ENCODE data around the gene RPL21.
A peak's percentile ranks its signal among the peaks of the same experiment; 100 is the strongest.

RPL21 gene

DNA sequence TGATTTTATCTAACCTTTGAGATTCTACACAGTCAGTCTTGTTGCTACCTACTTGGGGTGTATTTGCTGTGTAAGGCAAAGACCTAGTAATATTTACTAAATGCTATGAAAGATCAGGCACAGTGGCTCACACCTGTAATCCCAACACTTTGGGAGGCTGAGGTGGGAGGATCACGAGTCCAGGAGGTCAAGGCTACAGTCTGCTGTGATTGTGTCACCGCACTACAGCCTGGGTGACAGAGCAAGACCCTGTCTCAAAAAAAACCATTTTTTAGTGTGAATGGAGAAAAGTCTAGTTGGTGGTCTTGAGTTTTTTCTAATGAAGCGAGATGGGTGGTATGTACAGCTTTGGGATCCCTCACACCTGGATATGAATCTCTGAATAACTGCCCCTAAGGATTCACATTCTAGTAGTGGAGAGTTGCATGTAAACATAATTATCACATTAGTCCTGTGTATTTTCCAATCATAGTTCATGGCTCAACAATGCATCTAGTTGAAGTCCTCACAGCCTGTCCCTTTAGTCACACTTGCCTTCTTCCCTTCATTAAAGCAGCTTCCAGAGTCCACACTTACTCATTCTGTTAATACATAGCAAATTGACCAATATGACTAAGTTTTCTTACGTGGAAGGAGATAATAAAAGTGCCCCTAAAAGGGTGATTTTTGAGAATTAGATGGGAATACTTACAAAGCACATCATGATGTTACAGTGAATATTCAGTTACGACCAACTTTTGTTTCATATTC lies 7.5 kb downstream of the RPL21 start:
- no peak for DNase-seq

GRCh38 chr13:27259831-27260230 lies 8.5 kb downstream of the RPL21 start:
- no peak for DNase-seq

GRCh38 chr13:27261396-27261795 lies 10.0 kb downstream of the RPL21 start:
- DNase-seq: no peak

- DNase-seq: no peak
Measured at GRCh38 chr13:27263438-27263837, 12.1 kb downstream of the RPL21 start.

DNA sequence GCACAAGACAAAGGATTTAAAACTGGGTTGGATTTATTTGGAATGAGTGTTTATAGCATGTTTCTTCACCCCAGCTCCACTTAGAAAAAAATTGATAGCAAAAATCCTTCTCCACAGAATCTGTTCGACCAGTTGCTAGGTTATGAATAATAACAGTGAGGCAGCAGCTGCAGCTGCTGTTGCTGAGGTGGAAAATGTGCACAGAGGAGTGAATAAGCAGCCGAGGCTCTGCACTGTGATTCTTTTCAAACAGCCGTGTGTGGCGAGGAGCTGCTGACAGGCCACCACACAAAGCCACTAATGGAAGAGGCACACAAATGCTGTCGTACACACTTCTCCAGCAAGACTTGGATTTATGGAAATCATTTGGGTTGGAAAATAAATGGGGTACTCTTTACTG lies 12.8 kb downstream of the RPL21 start:
- DNase-seq: no peak

- DNase-seq: no peak
Measured at GRCh38 chr13:27264648-27265047, 13.3 kb downstream of the RPL21 start.

DNA sequence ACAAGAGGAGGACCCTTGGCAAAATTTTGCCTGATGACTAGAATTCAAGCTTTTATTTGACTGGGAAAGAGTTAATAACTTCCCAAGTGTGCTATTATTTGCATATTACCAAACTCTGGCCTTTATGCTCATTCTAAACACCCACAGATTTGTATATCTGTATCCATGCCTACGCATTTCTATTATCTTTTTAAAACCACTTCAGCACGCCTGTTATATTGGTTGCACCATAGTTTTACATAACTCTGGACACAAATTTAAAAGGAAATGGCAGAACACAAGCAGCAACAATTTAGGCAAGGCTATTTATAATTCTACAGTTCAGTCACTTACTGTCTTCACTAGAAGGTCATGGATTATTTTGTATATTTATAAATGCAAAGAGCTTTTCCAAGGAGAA lies 15.6 kb downstream of the RPL21 start:
- DNase-seq: no peak

DNA sequence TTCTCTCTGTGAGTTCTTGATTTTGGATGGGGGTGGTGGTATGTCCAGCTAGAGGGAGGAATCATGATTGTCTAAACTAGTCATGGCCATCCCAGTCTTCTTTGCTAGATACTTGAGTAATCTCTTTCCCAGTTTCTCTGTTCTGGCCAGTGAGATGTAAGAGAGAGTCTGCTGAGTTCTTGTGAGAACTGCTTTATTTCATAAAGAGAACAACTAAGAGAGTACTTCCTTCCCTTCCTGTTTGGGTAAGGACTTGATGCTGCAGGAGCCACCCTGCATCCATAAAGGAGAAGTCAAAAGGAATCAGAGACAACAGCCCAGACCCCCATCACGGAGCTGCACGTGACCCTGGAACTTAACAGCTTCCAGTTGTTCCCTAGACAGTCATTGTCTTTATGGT lies 16.2 kb downstream of the RPL21 start:
- DNase-seq: no peak

- no peak for DNase-seq
Measured at GRCh38 chr13:27269114-27269665, 17.8 kb downstream of the RPL21 start.

- peak; percentile 78 to 80 for DNase-seq
Measured at GRCh38 chr13:27270594-27271520, 19.5 kb downstream of the RPL21 start, which contains the start of gene RASL11A. Gene RASL11A, plus strand, starts transcription at chr13:27270830. Its CDS starts 115 bp downstream, at chr13:27270945.

- no peak for DNase-seq
Measured at GRCh38 chr13:27271570-27272096, 20.3 kb downstream of the RPL21 start.

- DNase-seq: no peak
Measured at GRCh38 chr13:27273658-27274425, 22.5 kb downstream of the RPL21 start.

DNA sequence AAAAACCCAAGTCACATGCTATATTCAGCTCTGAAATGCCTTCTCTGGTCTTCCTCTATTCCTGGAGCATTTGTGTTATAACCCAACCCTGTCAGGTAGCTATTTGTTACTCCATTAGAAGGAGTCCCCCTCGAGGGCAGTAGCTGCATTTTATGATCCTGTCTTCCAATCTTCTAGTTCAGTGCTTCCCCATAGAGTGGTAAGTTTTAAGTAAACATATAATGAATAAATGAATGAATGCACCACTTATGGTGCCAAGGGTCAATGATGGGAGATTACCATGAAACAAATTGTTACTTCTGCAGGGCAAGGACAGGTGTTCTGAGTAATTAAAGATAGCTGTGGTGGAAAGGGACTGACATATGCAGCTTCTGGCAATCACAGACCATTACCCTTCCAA lies 23.3 kb downstream of the RPL21 start:
- no peak for DNase-seq

DNA sequence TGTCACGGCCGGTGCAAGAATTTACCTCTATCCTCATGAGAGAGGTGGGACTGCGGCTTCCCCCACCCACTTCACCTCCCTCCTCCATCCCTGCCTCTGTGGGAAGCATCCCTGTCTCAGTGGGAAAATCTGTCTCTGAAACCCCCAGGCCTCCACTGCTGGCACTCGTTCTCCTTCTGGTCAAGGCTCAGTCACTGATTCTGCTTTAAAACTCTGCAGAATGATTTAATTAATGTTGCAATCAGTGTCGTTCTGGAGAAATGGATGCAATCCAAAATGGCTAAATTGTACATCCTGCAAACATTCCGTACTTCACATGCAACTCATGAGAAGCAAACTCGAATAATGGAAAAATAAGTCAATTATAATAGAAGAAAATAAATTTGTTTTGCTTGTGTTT lies 24.8 kb downstream of the RPL21 start:
- no peak for DNase-seq

DNA sequence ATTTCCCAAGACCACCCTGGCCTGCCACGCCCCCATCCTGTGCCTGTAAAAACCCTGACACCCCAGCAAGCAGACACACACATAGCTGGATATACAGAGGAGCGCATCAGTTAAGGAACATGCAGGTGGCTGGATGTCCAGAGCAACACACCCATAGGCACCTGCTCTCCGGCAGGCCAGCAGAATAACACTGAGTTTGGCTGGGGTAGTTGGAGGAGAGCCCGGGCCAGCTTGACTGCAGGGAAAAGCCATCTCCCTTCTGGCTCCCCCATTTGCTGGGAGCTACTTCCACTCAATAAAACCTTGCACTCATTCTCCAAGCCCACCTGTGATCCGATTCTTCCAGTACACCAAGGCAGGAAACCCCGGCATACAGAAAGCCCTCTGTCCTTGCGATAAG lies 28.1 kb downstream of the RPL21 start:
- DNase-seq: no peak

DNA sequence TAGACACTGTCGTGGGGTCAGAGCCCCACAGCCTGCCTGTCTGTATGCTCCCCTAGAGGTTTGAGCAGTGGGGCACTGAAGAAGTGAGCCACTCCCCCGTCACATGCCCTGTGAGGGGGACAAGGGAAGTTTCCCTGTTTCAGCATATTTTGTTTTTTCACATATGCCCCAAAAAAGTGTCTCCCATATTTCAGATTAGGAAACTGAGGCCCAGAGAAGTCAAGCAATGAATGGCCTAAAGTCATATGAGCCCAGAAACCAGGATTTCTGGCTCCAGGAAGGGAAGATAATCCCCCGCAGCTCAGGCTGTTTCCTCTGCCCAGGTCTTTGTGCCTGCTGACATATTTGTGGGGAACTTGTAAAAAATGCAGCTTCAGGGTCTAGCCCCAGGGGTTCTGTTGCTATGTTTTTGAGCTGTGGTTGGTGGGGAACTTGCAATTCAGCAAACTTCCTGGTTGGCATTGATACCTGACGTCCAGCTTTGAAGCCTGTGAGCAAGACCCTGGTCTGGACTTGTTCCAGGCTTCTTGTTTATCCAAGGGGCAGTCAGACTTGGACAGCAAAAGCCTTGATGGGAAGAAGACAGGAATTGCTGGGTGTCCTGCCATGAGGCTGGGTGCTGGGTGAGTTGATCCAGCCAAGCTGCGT lies 28.8 kb downstream of the RPL21 start:
- DNase-seq: no peak

DNA sequence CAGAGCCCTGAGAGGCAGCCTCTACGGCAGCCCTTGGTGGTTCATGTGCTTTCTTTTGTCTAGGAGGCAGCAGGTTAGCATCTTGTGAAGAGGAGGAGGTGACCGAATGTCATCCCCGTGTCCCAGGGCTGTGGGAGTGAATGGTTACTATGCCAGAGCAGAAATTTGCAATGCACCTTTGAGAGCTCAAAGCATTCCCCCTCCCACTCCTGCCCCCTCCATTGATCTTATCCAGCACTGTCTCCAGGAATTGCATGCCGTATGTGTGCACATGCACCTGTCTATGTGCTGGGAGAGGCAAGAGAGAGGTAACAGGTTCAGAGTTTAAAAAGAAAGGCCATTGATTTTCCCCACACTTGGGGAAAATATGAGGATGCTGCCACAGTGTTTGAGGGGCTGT lies 29.5 kb downstream of the RPL21 start:
- DNase-seq: no peak

- DNase-seq: no peak
Measured at GRCh38 chr13:27281420-27281819, 30.1 kb downstream of the RPL21 start.

GRCh38 chr13:27283906-27284493 lies 32.6 kb downstream of the RPL21 start:
- no peak for DNase-seq

DNA sequence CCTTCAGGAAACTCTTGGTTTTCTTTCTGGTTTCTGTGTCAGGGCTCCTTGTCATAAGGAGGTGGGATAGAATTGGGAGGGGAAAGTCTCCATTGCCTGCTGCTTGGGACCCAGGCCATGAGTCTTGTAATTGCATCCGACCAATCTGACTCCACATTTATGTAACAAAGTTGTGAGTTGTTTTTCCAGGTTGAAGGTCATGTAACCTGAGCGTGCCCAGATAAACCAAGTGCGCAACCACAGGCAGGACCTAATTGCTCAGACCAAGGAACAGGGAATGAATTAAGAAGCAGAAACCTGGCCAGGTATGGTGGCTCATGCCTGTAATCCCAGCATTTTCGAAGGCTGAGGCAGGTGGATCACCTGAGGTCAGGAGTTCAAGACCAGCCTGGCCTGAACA lies 37.0 kb downstream of the RPL21 start:
- DNase-seq: no peak

GRCh38 chr13:27289011-27289665 lies 37.8 kb downstream of the RPL21 start:
- DNase-seq: no peak
